HG03196 (cell line): ENCODE results near the gene FAM98A.

ENCODE experiments used
- ATAC-seq: cut with Tn5 transposase; IDR thresholded peaks from one replicate; pipeline ENCODE4 v1.9.1; 2021; ENCODE audit not compliant: unreplicated experiment

Gene FAM98A

GRCh38 chr2:33598561-33599174 lies 431 bp downstream of the FAM98A start:
- peak; percentile 56 for ATAC-seq

GRCh38 chr2:33597026-33597425 lies 2.1 kb downstream of the FAM98A start:
- ATAC-seq = no peak

GRCh38 chr2:33595385-33595784 lies 3.7 kb downstream of the FAM98A start:
- no peak for ATAC-seq

GRCh38 chr2:33589444-33589843 lies 9.7 kb downstream of the FAM98A start:
- ATAC-seq = no peak

- ATAC-seq = no peak
These were observed 10.9 kb downstream of the FAM98A start for GRCh38 chr2:33588232-33588631.

GRCh38 chr2:33586766-33587165 lies 12.3 kb downstream of the FAM98A start:
- ATAC-seq = no peak

- no peak for ATAC-seq
These were observed 15.7 kb downstream of the FAM98A start for GRCh38 chr2:33583194-33583938.

GRCh38 chr2:33581872-33582271 lies 17.2 kb downstream of the FAM98A start:
- ATAC-seq = no peak

GRCh38 chr2:33579227-33579626 lies 19.9 kb downstream of the FAM98A start:
- no peak for ATAC-seq

- ATAC-seq = no peak
These were observed 21.4 kb downstream of the FAM98A start for GRCh38 chr2:33577668-33578067.

GRCh38 chr2:33577084-33577483 lies 22.0 kb downstream of the FAM98A start:
- ATAC-seq = no peak

GRCh38 chr2:33573657-33574056 lies 25.4 kb downstream of the FAM98A start:
- ATAC-seq = no peak

GRCh38 chr2:33570681-33571080 lies 28.4 kb downstream of the FAM98A start:
- ATAC-seq = no peak

- no peak for ATAC-seq
These were observed 37.2 kb downstream of the FAM98A start for GRCh38 chr2:33561872-33562271.

GRCh38 chr2:33560017-33560416 lies 39.1 kb downstream of the FAM98A start:
- no peak for ATAC-seq

GRCh38 chr2:33559328-33559727 lies 39.8 kb downstream of the FAM98A start:
- ATAC-seq = no peak

GRCh38 chr2:33555681-33556080 lies 43.4 kb downstream of the FAM98A start:
- ATAC-seq = no peak

GRCh38 chr2:33552758-33553461 lies 46.2 kb downstream of the FAM98A start:
- ATAC-seq = peak; percentile 51

GRCh38 chr2:33550206-33550605 lies 48.9 kb downstream of the FAM98A start:
- no peak for ATAC-seq

- ATAC-seq = no peak
These were observed 57.9 kb downstream of the FAM98A start for GRCh38 chr2:33541243-33541642.

- no peak for ATAC-seq
These were observed 63.7 kb downstream of the FAM98A start for GRCh38 chr2:33535421-33535820.
